GM18858 (cell line): Measurements from ENCODE around the gene HYI.
"Not testable (repeated sequence)": the region's sequence is repeated elsewhere in the genome, so short reads cannot be mapped to it uniquely, and the experiment has no call there.

ENCODE experiments used
- ATAC-seq: cut with Tn5 transposase; IDR thresholded peaks from one replicate; pipeline ENCODE4 v1.9.1; 2021; ENCODE audit not compliant: unreplicated experiment

The HYI gene

GRCh38 chr1:43430831-43431230 is 22.9 kb downstream of the HYI start:
- no peak for ATAC-seq

- ATAC-seq: no peak
These were observed 25.8 kb downstream of the HYI start for GRCh38 chr1:43427941-43428340.

- ATAC-seq: no peak
These were observed 26.2 kb downstream of the HYI start for GRCh38 chr1:43427524-43427923.

- no peak for ATAC-seq
These were observed 27.5 kb downstream of the HYI start for GRCh38 chr1:43426221-43426620.

GRCh38 chr1:43425045-43425444 is 28.7 kb downstream of the HYI start:
- no peak for ATAC-seq

- no peak for ATAC-seq
These were observed 29.8 kb downstream of the HYI start for GRCh38 chr1:43423672-43424550.

- no peak for ATAC-seq
These were observed 30.6 kb downstream of the HYI start for GRCh38 chr1:43422995-43423671.

- ATAC-seq: no peak
These were observed 31.6 kb downstream of the HYI start for GRCh38 chr1:43421976-43422750.

- ATAC-seq: no peak
These were observed 32.3 kb downstream of the HYI start for GRCh38 chr1:43421396-43421795.

GRCh38 chr1:43420874-43421273 is 32.9 kb downstream of the HYI start:
- no peak for ATAC-seq

- ATAC-seq: no peak
These were observed 33.9 kb downstream of the HYI start for GRCh38 chr1:43419627-43420425.

GRCh38 chr1:43418858-43419257 is 34.9 kb downstream of the HYI start:
- no peak for ATAC-seq

GRCh38 chr1:43415901-43416300 is 37.8 kb downstream of the HYI start:
- no peak for ATAC-seq

- no peak for ATAC-seq
These were observed 39.0 kb downstream of the HYI start for GRCh38 chr1:43414634-43415223.

- not testable (repeated sequence) for ATAC-seq
These were observed 40.3 kb downstream of the HYI start for GRCh38 chr1:43413426-43413825.

- no peak for ATAC-seq
These were observed 43.2 kb downstream of the HYI start for GRCh38 chr1:43410571-43410970.

- no peak for ATAC-seq
These were observed 47.9 kb downstream of the HYI start for GRCh38 chr1:43405876-43406234.

GRCh38 chr1:43405219-43405875 is 48.4 kb downstream of the HYI start:
- ATAC-seq: no peak

GRCh38 chr1:43404353-43404752 is 49.4 kb downstream of the HYI start:
- no peak for ATAC-seq
